DOHH2 (cell line): Measurements from ENCODE around the gene ADGRB2.

Experiments
- H3F3A ChIP-seq: fragments of 200-600 bp; sonication (generic), shearing (Covaris generic); 2 replicates; pipeline ENCODE4 v1.6.0; 2016; ENCODE audit warnings: antibody characterized with exemption, mild to moderate bottlenecking; ENCODE audit not compliant: control insufficient read depth, insufficient read depth
- H3K27ac ChIP-seq: fragments of 200-600 bp; sonication (generic); 2 replicates; pipeline ENCODE4 v1.5.1; 2014; ENCODE audit warnings: low read depth, mild to moderate bottlenecking, low read length, moderate library complexity
- H3K27me3 ChIP-seq: fragments of 200-600 bp; sonication (generic); 2 replicates; pipeline ENCODE4 v1.6.1; 2014; ENCODE audit warnings: mild to moderate bottlenecking, low read length, mixed read lengths; ENCODE audit not compliant: control insufficient read depth
- H3K36me3 ChIP-seq: fragments of 200-600 bp; sonication (generic); 2 replicates; pipeline ENCODE4 v1.6.1; 2014; ENCODE audit warnings: mild to moderate bottlenecking, low read length, moderate library complexity, mixed read lengths; ENCODE audit not compliant: control insufficient read depth
- H3K4me1 ChIP-seq: fragments of 200-600 bp; sonication (generic); 2 replicates; pipeline ENCODE4 v1.6.1; 2014; ENCODE audit warnings: mild to moderate bottlenecking, low read length, mixed read lengths; ENCODE audit not compliant: control insufficient read depth
- H3K4me2 ChIP-seq: fragments of 200-600 bp; sonication (generic); 2 replicates; pipeline ENCODE4 v1.6.0; 2014; ENCODE audit warnings: mild to moderate bottlenecking, low read length, moderate library complexity
- H3K4me3 ChIP-seq: fragments of 200-600 bp; sonication (generic); 2 replicates; pipeline ENCODE4 v1.5.1; 2014; ENCODE audit warnings: mild to moderate bottlenecking, low read length, mixed read lengths
- H3K79me2 ChIP-seq: fragments of 200-600 bp; sonication (generic); 2 replicates; pipeline ENCODE4 v1.6.1; 2014; ENCODE audit warnings: mild to moderate bottlenecking, low read length, mixed read lengths; ENCODE audit not compliant: control insufficient read depth
- H3K9me2 ChIP-seq: fragments of 200-600 bp; sonication (generic); replicated peaks from 2 replicates; pipeline ENCODE4 v1.6.1; 2014; ENCODE audit warnings: mild to moderate bottlenecking, low read length, mixed read lengths; ENCODE audit not compliant: control insufficient read depth
- H3K9me3 ChIP-seq: fragments of 200-600 bp; sonication (generic); 2 replicates; pipeline ENCODE4 v1.6.1; 2014; ENCODE audit warnings: antibody characterized with exemption, low read length, mixed read lengths; ENCODE audit not compliant: control insufficient read depth, insufficient read depth
- H4K20me1 ChIP-seq: fragments of 200-600 bp; sonication (generic); 2 replicates; pipeline ENCODE4 v1.6.0; 2014; ENCODE audit warnings: low read depth, mild to moderate bottlenecking, antibody characterized with exemption, low read length, moderate library complexity; ENCODE audit not compliant: control insufficient read depth, insufficient read depth
- EZH2phosphoT487 ChIP-seq: fragments of 200-600 bp; sonication (generic); IDR thresholded peaks from 2 replicates; pipeline ENCODE4 v1.6.1; 2017; ENCODE audit warnings: borderline replicate concordance, mild to moderate bottlenecking, antibody characterized with exemption, low read length, moderate library complexity, mixed read lengths
- TF ChIP-seq, protein P1 (sequence below): fragments of 200-600 bp; sonication (generic); IDR thresholded peaks from one replicate; pipeline ENCODE4 v1.5.1; 2014; ENCODE audit warnings: antibody characterized with exemption, mild to moderate bottlenecking, low read depth, low read length; ENCODE audit not compliant: poor library complexity, severe bottlenecking

The ADGRB2 gene

DNA sequence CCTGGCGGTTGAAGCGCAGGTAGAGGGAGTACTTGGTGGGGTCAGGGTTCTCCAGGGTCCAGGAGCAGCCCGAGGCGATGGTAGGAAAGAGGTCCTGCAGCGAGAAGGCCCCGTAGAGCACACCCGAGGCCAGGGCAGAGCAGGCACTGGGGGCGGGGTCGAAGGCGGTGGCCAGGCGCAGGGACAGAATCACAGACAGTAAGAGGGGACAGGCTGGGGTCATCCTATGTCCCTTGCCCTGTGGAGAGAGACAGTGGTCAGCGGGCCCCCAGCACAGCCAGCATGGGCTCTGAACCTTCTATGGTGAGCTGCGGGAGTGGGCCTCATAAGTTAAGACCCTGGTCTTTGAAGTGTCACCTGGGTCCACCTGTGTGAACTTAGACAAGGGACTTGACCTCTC is 7.6 kb downstream of the ADGRB2 start:
- Histone ChIP-seq H3K9me3 (no peaks in the 10 kb centered on the region), H3F3A (peaks cover under 1% of the 10 kb centered on the region; the same call in 1 of the 2 replicates), H3K36me3 (no peaks in the 10 kb centered on the region), H3K27ac (no peak overlapping the region), H3K4me1 (peaks cover 19% of the 10 kb centered on the region), H3K4me3 (no peak overlapping the region), H3K9me2 (no peaks in the 10 kb centered on the region), H3K79me2 (no peaks in the 10 kb centered on the region), H3K27me3 (peaks cover 62% of the 10 kb centered on the region), H3K4me2 (no peak overlapping the region), H4K20me1 (peaks cover 9% of the 10 kb centered on the region; the same call in 1 of the 2 replicates)
- TF ChIP-seq EZH2phosphoT487, result no peak
- TF ChIP-seq, protein P1, sequence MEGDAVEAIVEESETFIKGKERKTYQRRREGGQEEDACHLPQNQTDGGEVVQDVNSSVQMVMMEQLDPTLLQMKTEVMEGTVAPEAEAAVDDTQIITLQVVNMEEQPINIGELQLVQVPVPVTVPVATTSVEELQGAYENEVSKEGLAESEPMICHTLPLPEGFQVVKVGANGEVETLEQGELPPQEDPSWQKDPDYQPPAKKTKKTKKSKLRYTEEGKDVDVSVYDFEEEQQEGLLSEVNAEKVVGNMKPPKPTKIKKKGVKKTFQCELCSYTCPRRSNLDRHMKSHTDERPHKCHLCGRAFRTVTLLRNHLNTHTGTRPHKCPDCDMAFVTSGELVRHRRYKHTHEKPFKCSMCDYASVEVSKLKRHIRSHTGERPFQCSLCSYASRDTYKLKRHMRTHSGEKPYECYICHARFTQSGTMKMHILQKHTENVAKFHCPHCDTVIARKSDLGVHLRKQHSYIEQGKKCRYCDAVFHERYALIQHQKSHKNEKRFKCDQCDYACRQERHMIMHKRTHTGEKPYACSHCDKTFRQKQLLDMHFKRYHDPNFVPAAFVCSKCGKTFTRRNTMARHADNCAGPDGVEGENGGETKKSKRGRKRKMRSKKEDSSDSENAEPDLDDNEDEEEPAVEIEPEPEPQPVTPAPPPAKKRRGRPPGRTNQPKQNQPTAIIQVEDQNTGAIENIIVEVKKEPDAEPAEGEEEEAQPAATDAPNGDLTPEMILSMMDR, result no peak

DNA sequence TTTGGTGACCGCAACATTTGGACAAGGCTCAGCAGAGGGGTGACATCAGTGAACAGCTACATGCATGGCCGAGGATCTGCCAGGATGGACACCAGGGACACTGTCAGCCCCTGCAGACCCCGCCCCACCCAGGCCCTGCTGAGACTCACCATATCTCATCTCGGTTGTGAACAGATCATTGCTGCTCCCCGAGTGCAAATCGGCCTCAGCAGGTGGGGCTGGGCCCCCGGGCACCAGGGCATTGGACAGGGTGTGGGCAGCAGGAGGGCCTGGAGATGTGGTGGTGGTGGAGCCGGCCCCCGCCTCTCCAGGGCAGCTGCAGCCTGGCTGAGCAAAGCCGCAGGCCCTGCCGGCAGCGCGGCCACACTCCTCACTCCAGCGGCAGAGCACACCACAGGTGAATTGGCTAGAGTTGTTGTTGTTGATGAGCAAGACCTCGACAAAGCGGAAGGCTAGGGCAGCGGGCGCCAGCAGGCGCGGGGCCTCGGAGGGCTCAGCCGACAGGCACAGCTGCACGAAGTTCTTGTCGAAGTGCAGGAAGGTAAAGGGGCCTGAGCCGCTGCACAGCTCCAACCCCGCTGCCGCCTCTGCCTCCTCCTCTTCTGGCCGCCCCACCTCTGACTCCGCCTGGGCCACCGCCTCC is 8.2 kb downstream of the ADGRB2 start:
- TF ChIP-seq EZH2phosphoT487, result no peak
- TF ChIP-seq, protein P1, result no peak
- H3K4me3 ChIP-seq, result no peak overlapping the region
- H3K36me3 ChIP-seq, result no peaks in the 10 kb centered on the region
- H3K27me3 ChIP-seq, result peaks cover 60% of the 10 kb centered on the region
- H3F3A ChIP-seq, result peaks cover 5% of the 10 kb centered on the region
- H4K20me1 ChIP-seq, result peaks cover 9% of the 10 kb centered on the region
- no peaks in the 10 kb centered on the region for H3K9me2 ChIP-seq
- H3K9me3 ChIP-seq, result no peaks in the 10 kb centered on the region
- peaks cover 18% of the 10 kb centered on the region for H3K4me1 ChIP-seq
- H3K79me2 ChIP-seq, result no peaks in the 10 kb centered on the region
- no peak overlapping the region for H3K27ac ChIP-seq
- no peak overlapping the region for H3K4me2 ChIP-seq

GRCh38 chr1:31755197-31755611 is 8.9 kb downstream of the ADGRB2 start:
- Histone ChIP-seq H3K27me3 (peaks cover 60% of the 10 kb centered on the region), H3K27ac (no peak overlapping the region), H3K9me3 (no peaks in the 10 kb centered on the region), H3K79me2 (no peaks in the 10 kb centered on the region), H3K4me2 (no peak overlapping the region), H3K9me2 (no peaks in the 10 kb centered on the region), H4K20me1 (peaks cover 12% of the 10 kb centered on the region), H3K4me3 (no peak overlapping the region), H3F3A (peaks cover 5% of the 10 kb centered on the region), H3K36me3 (no peaks in the 10 kb centered on the region), H3K4me1 (peaks cover 17% of the 10 kb centered on the region)
- TF ChIP-seq, protein P1, result no peak
- no peak for TF ChIP-seq EZH2phosphoT487
